ENCODE measurements around the gene ODAD4. TPM values are rescaled to one million over a fixed set of nuclear protein-coding genes. Genes with fewer than 3 reads are reported as not detected.

Gene ODAD4
- polyA plus RNA-seq, 1 experiment, result 0.56 TPM

- Histone ChIP-seq H3K9me3 (ENCODE audit: control insufficient read depth, insufficient read depth, low read length) (no peaks in the 10 kb centered on the region), H3K27ac (ENCODE audit: low read depth, low read length) (no peak overlapping the region), H3K4me3 (ENCODE audit: low read depth, low read length) (no peak overlapping the region), H3K27me3 (ENCODE audit: control insufficient read depth, insufficient read depth, low read length) (no peaks in the 10 kb centered on the region)
- CTCF ChIA-PET, result interaction anchor here (1.2 kb wide), 1 partner anchor 12 kb away, joined by 5 read pairs; the partner anchor contains the start of gene ODAD4
- TF ChIP-seq, protein P1, sequence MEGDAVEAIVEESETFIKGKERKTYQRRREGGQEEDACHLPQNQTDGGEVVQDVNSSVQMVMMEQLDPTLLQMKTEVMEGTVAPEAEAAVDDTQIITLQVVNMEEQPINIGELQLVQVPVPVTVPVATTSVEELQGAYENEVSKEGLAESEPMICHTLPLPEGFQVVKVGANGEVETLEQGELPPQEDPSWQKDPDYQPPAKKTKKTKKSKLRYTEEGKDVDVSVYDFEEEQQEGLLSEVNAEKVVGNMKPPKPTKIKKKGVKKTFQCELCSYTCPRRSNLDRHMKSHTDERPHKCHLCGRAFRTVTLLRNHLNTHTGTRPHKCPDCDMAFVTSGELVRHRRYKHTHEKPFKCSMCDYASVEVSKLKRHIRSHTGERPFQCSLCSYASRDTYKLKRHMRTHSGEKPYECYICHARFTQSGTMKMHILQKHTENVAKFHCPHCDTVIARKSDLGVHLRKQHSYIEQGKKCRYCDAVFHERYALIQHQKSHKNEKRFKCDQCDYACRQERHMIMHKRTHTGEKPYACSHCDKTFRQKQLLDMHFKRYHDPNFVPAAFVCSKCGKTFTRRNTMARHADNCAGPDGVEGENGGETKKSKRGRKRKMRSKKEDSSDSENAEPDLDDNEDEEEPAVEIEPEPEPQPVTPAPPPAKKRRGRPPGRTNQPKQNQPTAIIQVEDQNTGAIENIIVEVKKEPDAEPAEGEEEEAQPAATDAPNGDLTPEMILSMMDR (IDR thresholded peaks at IDR 0.05; ENCODE audit: low read depth, low read length), result no peak
- no peak for DNase-seq (ENCODE audit: low read depth, low spot score)
- POLR2A ChIA-PET, result no interaction called here
Measured at GRCh38 chr17:41942626-41943373, 12.4 kb downstream of the ODAD4 start.

DNA sequence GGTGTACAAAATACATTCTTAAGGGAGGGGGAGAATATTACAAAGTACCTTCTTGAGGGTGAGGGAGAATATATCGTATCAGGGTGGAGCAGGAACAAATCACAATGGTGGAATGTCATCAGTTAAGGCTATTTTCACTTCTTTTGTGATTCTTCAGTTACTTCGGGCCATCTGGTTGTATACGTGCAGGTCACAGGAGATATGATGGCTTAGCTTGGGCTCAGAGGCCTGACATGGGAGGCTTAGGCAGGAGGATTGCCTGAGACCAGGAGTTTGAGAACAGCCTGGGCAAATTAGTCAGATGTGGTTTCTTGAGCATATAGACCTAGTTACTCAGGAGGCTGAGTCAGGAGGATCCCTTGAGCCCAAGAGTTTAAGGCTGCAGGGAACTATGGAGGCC is 13.1 kb downstream of the ODAD4 start:
- no peaks in the 10 kb centered on the region for H3K9me3 ChIP-seq (ENCODE audit: control insufficient read depth, insufficient read depth, low read length)
- CTCF ChIA-PET, result no interaction called here
- DNase-seq (ENCODE audit: low read depth, low spot score), result no peak
- no peak overlapping the region for H3K4me3 ChIP-seq (ENCODE audit: low read depth, low read length)
- TF ChIP-seq, protein P1 (IDR thresholded peaks at IDR 0.05; ENCODE audit: low read depth, low read length), result no peak
- H3K27ac ChIP-seq (ENCODE audit: low read depth, low read length), result no peak overlapping the region
- POLR2A ChIA-PET, result no interaction called here
- no peaks in the 10 kb centered on the region for H3K27me3 ChIP-seq (ENCODE audit: control insufficient read depth, insufficient read depth, low read length)

DNA sequence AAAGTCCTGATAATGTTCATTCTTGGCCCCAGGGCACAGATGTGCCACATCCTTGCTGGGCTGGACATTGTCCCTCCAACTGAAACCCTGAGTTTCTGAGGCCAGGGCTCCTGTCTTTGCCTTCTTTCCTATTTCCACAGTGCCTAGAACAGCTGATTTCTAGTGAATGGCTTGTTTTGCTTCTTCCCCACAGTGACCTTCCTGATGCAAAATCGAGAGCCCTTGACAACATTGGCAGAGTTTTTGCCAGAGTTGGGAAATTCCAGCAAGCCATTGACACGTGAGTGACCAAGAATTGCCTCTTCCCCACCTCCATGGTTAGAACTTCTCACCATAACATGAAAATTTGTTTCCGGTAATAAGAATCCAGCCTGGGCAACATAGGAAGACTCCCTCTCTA is 14.5 kb downstream of the ODAD4 start:
- Histone ChIP-seq H3K27me3 (ENCODE audit: control insufficient read depth, insufficient read depth, low read length) (no peaks in the 10 kb centered on the region), H3K4me3 (ENCODE audit: low read depth, low read length) (no peak overlapping the region), H3K9me3 (ENCODE audit: control insufficient read depth, insufficient read depth, low read length) (no peaks in the 10 kb centered on the region), H3K27ac (ENCODE audit: low read depth, low read length) (no peak overlapping the region)
- TF ChIP-seq, protein P1 (IDR thresholded peaks at IDR 0.05; ENCODE audit: low read depth, low read length), result no peak
- ChIA-PET POLR2A (no interaction called here), CTCF (interaction anchor here (0.9 kb wide), 1 partner anchor 18 kb away, joined by 8 read pairs; no protein-coding TSS in a partner anchor)
- DNase-seq (ENCODE audit: low read depth, low spot score), result no peak

- Histone ChIP-seq H3K27me3 (ENCODE audit: control insufficient read depth, insufficient read depth, low read length) (no peaks in the 10 kb centered on the region), H3K4me3 (ENCODE audit: low read depth, low read length) (no peak overlapping the region), H3K9me3 (ENCODE audit: control insufficient read depth, insufficient read depth, low read length) (no peaks in the 10 kb centered on the region), H3K27ac (ENCODE audit: low read depth, low read length) (no peak overlapping the region)
- CTCF ChIA-PET, result no interaction called here
- no peak for DNase-seq (ENCODE audit: low read depth, low spot score)
- TF ChIP-seq, protein P1 (IDR thresholded peaks at IDR 0.05; ENCODE audit: low read depth, low read length), result no peak
- POLR2A ChIA-PET, result interaction anchor here (0.6 kb wide), 1 partner anchor 205 kb away, joined by 13 read pairs; no protein-coding TSS in a partner anchor
Measured at GRCh38 chr17:41948762-41949460, 18.5 kb downstream of the ODAD4 start.

GRCh38 chr17:41956522-41956921 is 26.1 kb downstream of the ODAD4 start:
- no peak overlapping the region for H3K27ac ChIP-seq (ENCODE audit: low read depth, low read length)
- TF ChIP-seq, protein P1 (IDR thresholded peaks at IDR 0.05; ENCODE audit: low read depth, low read length), result no peak
- POLR2A ChIA-PET, result interaction anchor here (0.6 kb wide), 1 partner anchor 10 kb away, joined by 5 read pairs; no protein-coding TSS in a partner anchor
- CTCF ChIA-PET, result no interaction called here
- H3K4me3 ChIP-seq (ENCODE audit: low read depth, low read length), result no peak overlapping the region
- H3K27me3 ChIP-seq (ENCODE audit: control insufficient read depth, insufficient read depth, low read length), result peaks cover 1% of the 10 kb centered on the region
- no peaks in the 10 kb centered on the region for H3K9me3 ChIP-seq (ENCODE audit: control insufficient read depth, insufficient read depth, low read length)
- DNase-seq (ENCODE audit: low read depth, low spot score), result no peak

Measured in AG04450 (cell line).